HG02970 (cell line): Measurements from ENCODE around the gene RIPPLY2.

Experiments
- ATAC-seq: cut with Tn5 transposase; IDR thresholded peaks from one replicate; pipeline ENCODE4 v1.9.1; 2021; ENCODE audit warnings: mild to moderate bottlenecking, moderate library complexity, moderate number of reproducible peaks; ENCODE audit not compliant: unreplicated experiment, low FRiP score

The RIPPLY2 gene

DNA sequence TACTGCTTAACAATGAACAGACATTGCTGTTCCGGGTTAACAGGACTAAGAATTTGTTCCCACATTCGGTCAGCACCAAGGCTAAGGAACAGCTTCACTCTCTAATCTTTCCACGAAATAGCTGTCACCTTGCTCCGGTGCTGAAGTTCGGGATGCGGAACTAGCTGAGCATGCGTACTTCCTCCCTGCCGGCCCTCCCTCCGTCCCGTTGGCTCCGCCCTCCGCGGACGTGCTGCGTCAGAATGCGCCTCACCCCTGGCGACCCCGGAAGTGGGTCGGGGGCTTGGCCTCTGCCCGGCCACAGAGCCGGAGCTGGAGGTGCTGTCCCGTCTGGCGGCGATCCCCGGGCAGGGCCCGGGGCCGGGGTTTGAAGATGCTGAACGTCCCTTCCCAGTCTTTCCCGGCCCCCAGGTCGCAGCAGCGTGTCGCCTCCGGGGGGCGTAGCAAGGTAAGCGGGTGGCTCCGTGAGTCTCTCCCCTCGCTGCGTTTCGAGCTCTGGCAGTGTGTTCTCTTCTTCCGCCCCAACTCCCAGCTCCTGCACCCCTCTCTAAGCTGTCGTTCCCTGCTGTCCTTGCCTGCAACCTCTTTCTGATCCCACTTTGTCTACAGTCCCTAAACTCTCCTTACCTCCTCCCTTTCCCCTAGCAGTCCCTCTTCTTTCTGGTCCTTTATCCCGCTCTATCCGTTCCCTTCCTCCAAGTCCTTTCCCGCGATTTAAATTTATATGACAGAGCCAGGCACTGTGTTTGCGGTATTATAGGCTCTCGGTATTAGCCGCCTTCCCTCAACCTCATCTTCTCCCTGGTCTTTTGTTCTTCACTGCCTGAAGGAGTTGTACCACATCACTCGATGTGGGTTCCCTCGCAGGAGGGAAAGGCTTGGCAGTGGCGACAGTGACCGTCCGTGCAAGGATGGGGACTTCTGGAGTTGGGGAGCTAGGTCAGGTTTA is 6.5 kb downstream of the RIPPLY2 start, which contains the start of gene CYB5R4:
Gene CYB5R4, plus strand, starts transcription at position 280 of the 949 bp plus-strand sequence. Its CDS starts 94 bp downstream, at position 374.
- peak; percentile 99 for ATAC-seq

DNA sequence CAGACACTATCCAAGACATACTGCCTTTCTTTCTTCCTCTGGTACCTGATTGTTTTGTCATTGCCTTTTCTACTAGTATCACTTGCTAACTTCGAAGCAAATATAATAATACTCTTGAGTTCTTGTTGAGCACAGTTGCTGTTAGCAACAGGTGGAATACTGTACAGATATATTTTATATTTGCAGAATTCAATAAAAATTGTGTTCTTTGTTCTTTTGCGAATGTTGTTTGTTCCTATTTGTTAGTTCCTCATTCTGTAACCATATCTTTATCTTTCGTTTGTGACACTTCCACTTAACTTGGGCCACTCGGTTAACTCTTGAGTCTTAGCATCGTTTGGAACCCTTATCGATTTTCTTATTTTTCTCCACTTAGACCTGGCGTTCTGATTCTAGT is 7.2 kb downstream of the RIPPLY2 start:
- no peak for ATAC-seq

GRCh38 chr6:83860782-83861495 is 7.8 kb downstream of the RIPPLY2 start:
- ATAC-seq: no peak

GRCh38 chr6:83862776-83863471 is 9.8 kb downstream of the RIPPLY2 start:
- no peak for ATAC-seq

GRCh38 chr6:83867043-83867442 is 13.9 kb downstream of the RIPPLY2 start:
- no peak for ATAC-seq

DNA sequence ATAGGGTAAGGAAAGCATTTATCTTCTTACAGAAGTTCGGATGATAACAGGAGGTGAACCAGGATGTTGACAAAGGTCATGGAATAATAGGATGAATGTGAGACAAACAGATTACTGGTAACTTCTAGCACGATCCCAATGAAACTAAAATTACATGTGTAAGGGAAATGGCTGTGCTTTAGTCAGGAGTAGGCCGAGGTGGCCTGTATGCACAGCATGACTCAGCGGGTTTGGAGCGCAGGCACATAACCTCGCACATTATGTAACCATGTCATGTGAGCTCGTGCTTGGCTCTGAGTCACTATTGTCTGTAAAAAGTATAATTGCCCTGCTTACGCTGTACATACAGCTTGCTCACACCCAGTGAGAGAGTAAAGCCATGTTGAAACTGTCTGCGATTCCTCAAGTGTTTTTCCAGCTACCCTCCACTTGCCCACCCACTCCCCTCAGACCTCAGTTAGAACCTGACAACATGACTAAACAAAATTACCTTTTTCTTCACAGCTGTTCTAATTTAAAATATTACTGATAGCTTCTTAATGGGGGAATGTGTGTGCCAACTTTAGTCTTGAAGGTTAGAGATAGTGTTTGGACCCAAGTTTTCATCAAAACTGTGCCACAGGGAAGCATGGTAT is 14.5 kb downstream of the RIPPLY2 start:
- ATAC-seq: no peak

- ATAC-seq: no peak
Observed at GRCh38 chr6:83868639-83869038, 15.5 kb downstream of the RIPPLY2 start.

DNA sequence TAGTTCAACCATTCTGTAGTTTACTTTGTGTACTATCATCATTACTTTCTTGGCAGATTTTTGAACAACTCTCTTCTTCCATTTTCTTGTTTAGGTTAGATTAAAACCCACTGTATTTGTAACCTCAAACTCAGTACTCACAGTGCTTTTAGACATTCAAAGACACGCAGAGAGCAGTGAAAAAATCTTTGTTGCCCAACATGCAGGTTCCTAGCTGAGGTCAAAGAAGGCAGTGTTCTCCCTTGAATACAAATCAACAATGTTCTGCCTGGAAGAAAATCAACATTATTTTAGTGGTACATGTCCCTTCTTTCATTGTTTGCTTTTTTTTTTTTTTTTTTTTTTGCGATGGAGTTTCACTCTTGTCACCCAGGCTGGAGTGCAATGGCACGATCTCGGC is 17.5 kb downstream of the RIPPLY2 start:
- no peak for ATAC-seq

DNA sequence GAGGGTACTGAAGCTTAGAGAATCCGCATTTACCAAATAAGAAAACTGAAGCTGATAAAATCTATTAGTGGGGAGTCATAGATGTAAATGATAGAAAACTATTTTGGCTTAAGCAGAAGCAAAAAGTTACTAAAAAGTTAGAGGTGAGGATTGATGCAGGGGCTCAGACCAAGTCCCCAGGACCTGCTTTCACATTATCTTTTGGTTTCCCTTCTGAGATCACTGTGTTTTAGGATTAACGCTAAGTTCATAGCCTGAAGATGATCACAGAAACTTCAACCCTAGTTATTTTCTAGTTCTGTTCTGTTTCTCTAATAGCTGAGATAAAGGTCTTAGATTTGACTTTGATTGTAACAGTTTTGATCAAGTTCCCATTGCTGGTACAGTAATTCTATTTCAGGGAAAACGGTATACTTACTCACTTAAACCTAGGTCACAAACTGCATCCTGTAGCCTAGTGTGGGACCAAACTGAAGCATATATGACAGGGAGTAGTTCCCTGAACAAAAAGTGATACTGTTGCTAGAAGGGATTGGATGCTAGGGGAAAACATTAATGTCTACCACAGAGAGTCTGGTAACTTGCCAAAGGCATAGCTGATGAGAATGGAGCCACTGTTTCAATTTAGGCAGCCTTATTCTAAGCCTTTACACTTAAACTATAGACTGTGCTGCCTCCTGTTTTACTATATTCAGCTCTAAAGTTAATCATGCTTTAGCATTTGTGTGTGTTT is 19.4 kb downstream of the RIPPLY2 start:
- ATAC-seq: no peak

DNA sequence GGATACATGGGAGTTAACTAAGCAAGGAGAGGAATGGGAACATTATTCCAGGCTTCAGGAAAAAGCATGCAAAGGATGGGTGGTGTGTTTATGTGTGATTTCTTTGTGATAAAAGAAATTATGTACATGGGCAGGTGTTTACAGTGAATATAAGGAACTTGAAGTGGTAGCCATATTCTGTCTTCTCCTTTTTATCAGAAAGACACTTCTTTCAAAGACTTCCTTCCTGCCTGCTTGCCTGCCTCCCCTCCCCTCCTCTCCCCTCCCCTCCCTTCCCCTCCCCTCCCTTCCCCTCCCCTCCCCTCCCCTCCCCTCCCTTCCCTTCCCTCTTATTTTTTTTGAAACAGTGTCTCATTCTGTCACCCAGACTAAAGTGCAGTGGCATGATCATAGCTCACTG is 20.7 kb downstream of the RIPPLY2 start:
- ATAC-seq: no peak

- no peak for ATAC-seq
Observed at GRCh38 chr6:83875843-83876242, 22.7 kb downstream of the RIPPLY2 start.

GRCh38 chr6:83878902-83879644 is 25.9 kb downstream of the RIPPLY2 start:
- ATAC-seq: no peak

DNA sequence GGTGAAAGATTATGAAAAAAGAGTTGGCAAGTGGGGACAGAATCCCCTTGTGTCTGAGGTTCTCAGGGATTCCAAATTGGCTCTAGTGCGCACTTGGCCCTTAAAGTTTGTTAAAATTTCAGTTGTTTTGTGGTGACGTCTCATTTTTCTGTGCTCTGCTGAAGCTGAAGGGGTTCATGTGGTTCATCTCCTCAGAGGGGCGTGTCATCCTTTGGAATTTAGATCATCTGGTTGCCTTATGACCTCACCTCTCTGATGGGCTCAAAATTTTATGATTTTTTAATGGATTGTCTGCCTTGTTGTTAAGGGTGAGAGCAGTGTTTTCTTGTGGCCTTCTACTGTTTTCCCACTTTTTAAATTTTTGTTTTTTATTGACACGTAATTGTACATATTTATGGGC is 26.6 kb downstream of the RIPPLY2 start:
- no peak for ATAC-seq

- ATAC-seq: no peak
Observed at GRCh38 chr6:83883240-83883639, 30.1 kb downstream of the RIPPLY2 start.

GRCh38 chr6:83884523-83884922 is 31.4 kb downstream of the RIPPLY2 start:
- peak; percentile 79 for ATAC-seq

- ATAC-seq: no peak
Observed at GRCh38 chr6:83885984-83886383, 32.8 kb downstream of the RIPPLY2 start.

GRCh38 chr6:83889621-83890020 is 36.5 kb downstream of the RIPPLY2 start:
- ATAC-seq: no peak

- no peak for ATAC-seq
Observed at GRCh38 chr6:83890520-83890919, 37.4 kb downstream of the RIPPLY2 start.

GRCh38 chr6:83891586-83891985 is 38.4 kb downstream of the RIPPLY2 start:
- ATAC-seq: no peak
